ENCODE measurements around the gene TFAP2A.

Gene TFAP2A

GRCh38 chr6:10425975-10426780, 11.3 kb upstream of the TFAP2A start:
- no peak for DNase-seq (ENCODE audit: low read depth)

- DNase-seq (ENCODE audit: low read depth): no peak
Observed at GRCh38 chr6:10425176-10425974, 10.5 kb upstream of the TFAP2A start.

DNA sequence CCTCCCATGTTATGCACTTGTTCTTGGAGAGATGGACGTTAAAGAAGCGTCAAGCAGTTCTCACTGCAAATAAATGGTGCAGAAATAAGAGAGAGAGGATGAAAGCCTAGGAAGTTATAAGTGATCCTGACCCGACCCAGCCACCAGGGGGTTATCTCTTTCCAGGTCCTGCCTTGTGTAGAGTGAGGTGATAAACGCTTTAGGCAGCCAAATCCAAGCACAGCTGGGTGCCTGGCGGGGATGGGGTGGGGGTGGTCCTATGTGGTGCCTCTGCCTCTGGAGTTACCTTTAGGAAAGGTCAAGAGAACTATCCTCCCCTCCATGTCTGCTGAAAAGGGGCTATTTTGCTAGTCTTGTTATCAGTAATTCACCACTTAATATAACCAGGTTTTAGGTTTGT, 9.2 kb upstream of the TFAP2A start:
- DNase-seq (ENCODE audit: low read depth): no peak

- DNase-seq (ENCODE audit: low read depth): no peak
Observed at GRCh38 chr6:10422737-10423034, 7.8 kb upstream of the TFAP2A start.

DNA sequence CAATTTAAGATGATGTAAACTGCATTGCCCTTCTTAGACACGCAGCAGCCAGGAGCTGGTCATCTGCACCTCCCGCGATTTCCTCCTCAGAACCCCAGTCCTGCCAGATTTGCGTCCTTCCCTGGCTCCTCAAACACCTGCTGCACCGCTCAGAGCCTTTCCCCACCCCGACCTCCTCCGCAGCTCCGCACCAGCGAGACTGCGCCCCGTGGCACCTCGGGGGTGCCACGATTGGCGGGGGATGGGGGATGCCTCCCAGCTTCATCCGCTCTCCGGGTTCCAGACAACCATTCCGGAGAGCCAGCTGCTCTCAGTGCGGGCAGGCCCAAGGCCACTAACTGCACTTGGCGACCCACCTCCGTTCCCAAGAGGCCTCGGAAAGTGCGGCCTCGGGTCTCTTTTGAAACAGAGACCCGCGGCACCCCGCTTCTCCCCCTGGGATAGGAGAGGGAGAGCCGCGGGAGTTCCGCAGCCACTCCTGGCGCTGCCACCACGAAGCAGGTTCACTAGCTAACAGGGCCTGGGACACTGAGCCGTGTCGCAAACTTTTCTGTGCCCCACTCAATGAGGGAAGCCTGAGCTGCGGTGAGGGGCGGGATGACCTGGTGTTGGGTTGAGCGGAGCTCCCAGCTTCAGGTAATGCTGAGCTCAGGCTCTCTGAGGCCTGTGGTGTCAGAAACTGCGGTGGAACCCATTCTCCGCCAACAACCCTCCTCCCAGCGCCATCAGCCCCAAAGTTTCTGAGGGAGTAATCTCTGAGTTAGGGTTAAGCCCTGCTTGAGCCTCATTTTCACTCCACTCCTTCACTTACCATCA, 7.3 kb upstream of the TFAP2A start:
- DNase-seq (ENCODE audit: low read depth): no peak

DNA sequence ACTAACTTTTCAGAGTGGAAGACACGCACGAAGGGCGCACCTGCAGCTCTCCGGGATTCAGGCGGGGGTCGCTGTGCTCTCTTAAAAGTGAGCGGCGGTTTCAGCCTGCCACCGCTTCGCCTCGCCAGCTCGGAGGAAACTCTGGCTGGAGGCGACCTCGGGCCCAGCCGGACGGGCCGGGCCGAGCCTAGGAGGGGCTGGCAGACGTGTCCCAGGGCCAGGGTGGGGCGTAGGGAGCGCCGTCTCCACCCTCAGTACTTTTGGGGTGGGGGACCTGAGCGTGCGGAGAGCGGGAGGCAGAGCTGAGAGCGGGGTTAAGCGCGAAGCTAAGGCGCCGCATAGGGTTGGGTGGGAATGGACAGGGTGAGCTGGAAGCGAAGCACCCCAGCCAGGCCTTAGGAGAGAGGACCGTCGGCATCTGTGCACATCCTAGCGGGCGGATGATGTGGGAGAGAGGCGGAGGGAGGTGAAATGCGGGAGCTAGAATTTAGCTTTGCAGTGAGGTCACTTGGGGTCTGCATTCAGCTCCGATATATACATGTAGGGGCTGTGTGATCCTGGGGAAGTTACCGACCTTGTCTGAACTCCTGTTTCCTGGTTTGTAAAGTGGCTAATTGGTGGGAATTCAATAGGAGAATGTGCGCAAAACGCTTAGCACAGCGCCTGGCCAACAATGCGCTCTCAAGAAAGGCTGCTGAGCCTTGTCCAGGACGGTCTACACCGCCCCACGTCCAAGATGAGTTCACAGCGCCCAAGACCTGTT, 6.5 kb upstream of the TFAP2A start:
- DNase-seq (ENCODE audit: low read depth): no peak

GRCh38 chr6:10420546-10421157, 5.8 kb upstream of the TFAP2A start:
- DNase-seq (ENCODE audit: low read depth): no peak

GRCh38 chr6:10419749-10420545, 5.1 kb upstream of the TFAP2A start:
- DNase-seq (ENCODE audit: low read depth): no peak

DNA sequence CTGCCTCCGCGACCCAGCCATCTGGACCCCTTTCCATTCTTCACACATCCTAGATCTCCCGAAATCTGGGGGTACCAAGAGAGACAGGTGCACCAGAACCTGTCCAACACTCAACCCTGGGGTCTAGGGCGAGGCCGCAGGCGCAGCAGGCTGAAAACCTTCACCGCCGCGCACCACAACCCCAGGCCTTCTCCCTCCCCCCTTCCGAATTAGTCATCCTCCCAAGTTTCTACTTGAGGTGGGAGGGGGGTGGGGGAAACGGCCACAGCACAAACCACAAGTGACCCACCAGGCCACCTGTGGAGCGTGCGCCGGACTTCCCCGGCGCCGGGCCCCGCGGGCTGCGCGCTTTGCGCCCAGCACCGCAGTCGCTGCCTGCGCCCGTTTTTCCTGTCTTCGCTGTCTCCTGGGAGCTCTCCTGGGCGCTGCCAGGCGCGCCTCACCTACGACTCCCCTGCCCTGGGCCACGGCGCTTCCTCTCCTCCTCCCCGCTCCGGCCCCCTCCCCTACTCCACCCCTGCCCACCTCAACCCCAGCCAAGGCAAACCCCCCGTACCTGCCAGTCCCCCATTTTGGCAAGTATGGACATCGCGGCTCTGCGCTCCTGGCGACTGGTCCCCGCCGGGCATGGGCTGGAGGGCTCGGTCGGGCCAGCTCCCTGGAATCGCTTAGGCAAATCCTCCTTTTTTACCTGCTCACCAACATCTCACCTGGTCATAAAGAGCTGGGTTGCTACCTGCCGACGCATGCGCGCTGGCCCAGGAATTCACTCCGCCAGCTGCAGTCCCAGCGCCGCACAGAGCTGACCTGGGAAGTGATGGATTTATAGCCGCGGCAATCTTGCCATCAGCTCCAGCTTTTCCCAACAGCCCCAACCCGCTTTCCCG, 4.2 kb upstream of the TFAP2A start:
- DNase-seq (ENCODE audit: low read depth): no peak

- no peak for DNase-seq (ENCODE audit: low read depth)
Observed at GRCh38 chr6:10418361-10418861, 3.5 kb upstream of the TFAP2A start.

DNA sequence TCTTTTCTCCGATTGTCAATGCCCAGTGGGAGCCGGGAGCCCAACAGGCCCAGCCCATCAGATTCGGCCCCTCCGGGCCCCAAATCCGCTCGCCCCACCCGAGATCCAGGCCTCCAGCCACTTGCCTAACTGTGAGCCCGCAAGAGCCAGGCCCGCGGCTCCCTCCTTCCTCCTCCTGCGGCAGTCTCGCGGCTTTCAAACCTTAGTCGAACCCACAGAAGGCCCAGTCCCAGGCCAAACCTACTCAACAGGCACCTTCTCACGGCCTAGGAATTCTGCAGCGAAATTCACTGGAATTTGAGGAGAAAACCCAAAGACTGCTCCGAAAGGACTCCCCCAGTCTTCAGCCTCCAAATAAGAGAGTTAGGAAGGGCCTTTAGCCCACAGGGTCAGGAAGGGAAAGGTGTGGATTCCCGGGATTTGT, 2.8 kb upstream of the TFAP2A start:
- DNase-seq (ENCODE audit: low read depth): no peak

DNA sequence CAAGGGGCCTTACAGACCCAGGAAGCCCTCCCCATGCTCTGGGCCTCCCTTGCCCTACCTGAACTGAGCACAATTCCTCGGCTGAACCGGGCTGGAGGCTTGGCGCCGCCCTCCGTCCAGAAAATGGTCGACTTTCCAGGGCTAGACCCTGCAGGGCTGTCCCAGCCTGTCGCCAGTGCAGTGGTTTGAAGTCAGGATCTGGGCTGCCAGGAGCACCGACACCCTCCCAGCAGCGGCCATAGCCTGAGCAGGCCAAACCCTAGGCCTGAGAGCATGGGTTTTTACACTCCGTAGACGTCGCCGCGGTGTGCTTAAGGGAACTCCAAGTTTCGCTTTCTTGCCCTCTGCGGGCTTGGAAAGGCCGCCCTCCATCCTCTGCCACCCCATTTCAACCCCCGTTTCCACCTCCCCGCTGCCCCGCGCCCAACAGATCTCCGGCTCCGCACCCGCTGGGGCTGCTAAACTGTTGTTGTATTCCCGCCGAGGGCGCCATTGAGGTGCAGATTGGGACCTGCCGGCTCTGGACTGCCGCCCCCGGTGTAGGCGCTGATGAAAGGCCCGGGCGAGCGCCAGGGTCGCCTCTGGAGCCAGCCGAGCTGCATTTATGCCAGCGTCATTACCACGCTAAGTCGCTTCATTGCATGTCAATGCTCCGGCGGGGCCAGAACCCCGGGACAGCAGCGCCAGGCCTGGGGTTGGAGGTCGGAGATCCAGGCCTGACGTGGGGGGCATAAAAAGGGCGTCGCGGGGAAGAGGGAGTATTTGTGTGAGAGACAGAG, 2.2 kb upstream of the TFAP2A start:
- no peak for DNase-seq (ENCODE audit: low read depth)

- no peak for DNase-seq (ENCODE audit: low read depth)
Observed at GRCh38 chr6:10416516-10416862, 1.6 kb upstream of the TFAP2A start.

DNA sequence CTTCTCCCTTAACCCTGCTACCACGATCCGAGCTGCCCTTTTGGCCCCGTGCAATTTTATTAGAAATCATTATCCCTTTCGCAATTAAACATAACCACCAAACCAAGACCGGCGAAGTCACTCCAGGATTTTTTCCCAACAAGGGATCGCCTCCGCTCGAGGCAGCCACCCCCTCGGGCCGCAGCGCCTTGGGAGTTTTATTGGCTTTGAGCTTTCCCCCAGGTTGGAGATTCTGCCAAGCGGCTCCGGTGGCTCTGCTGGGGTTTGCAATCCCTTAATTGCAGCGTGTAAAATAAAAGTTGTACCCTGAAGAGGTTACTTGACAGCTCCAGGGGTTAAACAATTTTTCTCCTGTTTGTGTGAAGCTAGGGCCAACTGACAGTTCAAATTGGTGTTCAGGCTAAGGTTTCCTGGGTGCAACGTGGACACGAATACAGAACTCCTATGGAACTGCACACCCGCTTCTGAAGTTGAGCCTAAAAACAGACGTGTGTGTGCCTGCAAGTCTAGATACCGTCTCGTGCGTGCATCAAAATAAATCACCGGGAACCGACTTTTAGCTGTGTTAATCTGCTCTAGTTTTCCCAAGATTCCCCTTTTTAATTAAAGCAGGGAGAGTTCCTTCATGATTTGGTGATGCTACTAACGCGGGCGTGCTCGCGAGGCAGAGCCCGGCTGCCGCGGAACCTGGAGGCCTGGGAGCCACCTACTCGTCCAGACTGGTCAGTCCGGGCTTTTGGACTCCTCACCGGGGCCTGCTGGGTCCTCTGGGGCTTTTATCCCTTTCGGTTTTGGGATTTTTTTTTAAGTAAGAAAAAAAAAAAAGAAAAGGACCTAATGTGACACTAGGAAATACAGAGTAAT, 975 bp upstream of the TFAP2A start:
- no peak for DNase-seq (ENCODE audit: low read depth)

DNA sequence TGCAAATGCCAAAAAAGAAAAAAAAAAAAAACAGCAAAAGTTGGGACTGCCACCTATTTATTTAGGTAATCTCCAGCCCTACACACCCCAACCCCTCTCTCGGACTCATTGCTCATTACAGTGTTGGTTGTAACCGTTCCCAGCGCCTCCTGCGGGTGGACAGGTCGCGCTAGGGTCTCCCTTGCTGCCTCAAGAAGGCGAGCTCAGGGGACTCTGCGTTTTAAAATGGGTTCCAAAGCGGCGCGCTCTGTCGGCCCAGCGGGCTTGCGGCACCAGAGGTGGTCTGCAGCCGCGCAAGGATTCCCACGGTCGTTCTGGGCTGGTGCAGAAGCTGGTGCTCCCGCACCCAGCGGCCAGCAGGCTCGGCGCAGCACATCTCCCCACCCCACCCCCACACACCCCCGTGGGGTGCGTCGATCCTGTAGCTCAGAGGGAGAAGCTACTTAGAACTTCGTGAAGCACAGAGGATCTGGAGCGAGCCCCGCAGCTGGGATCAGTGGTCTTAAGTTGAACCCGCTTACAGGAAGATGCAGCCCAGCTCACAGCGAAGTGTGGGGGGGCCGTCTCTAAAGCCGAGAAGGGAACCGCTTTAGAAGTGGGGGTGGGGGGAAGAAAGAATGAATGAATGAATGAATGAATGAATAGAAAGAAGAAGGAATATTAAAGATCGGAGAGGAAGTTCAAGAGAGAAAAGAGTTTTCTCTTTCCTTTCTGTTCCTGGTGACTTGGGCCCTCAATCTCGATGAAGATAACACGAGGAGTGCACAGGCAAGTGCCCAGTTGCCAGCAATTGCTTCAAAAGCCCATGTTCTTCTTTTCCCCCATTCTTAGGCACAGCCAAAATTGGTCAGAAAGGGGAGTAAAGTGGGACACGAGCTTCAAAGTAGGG, 780 bp downstream of the TFAP2A start:
- no peak for DNase-seq (ENCODE audit: low read depth)

DNA sequence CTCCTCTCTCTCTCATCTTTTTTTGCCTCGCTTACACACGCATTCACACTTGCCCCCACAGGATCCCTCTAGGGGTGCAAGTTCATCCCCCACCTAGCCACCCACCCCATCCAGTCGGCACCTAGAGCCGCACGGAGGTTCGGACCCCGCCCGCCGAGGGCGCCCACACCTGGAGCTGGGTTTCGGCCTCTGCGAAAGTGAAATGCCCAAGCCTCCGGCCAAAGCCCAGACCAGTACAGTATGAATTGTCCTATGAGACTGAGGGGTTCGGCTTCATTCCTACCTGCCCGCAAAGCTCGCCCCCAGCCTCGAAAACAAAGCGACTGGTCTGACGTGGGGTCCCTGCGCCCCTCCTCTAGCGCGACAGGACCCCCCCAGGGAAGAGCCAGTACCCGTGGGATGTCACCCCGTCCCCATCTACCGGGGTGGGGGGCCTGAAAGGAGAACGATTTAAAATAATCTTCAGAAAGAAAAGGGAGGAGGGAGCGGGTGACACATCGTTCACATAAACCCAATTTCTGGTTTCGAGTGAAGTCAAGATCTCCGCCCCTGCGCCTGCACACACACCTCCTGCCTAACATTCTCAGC, 1.5 kb downstream of the TFAP2A start:
- no peak for DNase-seq (ENCODE audit: low read depth)
